SKM-1 treated with dmso at 0.1 percent for 144 hours (cell line): ENCODE data around the gene ARID3A.

ENCODE experiments used
- DNase-seq: peaks from one replicate; lab custom pipeline; 2025; ENCODE audit not compliant: unreplicated experiment; lab: John Stamatoyannopoulos, UW

Gene ARID3A

DNA sequence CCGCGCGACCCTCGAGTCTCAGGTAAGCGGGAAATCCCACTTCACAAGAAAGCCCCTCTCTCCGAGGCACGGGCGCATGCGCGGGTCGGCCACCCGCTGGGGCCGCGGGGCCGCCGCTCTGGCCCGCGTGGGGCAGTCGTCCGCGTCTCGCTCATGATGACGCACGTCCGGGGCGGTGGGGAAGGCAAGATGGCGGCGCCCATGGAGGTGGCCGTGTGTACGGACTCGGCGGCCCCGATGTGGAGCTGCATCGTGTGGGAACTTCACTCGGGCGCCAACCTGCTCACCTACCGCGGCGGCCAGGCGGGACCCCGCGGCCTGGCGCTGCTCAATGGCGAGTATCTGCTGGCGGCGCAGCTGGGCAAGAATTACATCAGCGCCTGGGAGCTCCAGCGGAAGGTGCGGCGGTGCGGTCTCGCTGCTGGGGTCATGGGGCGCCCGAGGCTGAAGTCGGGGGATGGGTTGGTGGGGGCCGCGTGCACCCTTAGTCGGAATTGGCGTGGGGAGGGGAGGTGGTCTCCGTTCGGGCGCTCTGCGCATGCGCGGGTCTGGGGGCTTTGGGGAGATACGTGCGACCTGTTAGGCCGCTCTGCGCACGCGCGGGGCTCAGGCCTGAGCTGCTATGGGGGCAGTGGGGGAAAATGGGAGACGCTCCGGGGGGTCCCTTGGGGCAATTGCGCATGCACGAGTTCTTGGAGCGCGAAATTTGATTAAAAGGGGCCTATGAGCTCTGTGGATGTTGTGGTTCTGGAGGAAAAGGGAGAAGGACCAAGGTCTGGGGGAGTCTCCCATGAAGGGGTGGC lies 58.5 kb downstream of the ARID3A start, which contains the start of gene WDR18:
Gene WDR18, plus strand, starts transcription at position 181 of the 803 bp plus-strand sequence. Its CDS starts 9 bp downstream, at position 190.
- DNase-seq, result peak; percentile 61

DNA sequence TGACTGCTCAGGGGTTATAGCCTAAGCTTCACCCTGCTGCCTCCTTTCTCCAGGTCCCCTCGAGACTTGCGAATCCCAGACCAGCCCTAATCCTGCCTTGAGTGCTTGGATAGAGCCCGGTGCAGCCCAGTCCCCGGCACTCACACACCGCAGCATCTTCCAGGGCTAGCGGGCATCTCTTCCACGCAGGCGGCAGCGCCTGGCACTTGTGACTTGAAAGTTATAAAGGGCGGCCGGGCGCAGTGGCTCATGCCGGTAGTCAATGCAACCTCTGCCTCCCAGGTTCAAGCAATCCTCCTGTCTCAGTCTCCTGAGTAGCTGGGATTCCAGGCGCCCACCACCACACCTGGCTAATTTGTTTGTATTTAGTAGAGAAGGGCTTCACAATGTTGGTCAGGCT lies 60.2 kb downstream of the ARID3A start:
- DNase-seq, result no peak

DNA sequence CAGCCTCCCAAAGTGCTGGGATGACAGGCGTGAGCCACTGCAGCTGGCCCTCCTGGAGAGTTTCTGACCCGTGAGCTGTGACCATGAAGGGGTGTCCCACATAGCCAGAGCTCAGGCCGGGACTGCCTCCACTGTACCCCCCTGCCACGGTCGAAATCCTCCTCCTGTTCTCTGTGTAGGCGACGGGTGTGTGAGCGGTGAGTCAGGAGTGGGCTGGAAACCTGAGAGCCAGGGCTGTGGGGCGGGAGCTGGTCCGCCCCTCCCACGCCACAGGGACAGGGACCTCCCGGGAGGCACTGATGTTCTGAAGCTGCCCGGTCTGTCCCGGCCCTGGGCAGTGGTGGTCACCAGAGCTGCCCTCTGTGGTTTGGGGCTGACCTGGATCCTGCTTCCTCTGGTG lies 62.2 kb downstream of the ARID3A start:
- no peak for DNase-seq

DNA sequence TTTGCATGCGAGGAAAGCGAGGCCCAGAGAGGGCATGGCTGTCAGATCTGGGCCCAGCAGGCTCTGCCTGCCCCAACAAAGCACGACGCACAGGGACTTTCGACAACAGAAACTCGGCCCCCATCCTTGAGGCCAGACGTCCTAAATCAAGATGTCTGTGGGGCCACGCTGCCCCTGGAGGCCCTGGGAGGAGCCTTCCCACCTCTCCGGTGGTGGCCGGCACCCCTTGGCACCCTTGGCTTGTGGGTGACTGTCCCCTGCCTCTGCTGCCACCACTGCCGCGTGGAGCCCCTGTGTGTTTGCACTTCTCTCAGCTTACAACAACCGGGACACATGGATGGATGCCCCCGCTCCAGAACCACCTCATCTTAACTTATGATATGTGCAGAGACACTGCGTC lies 62.7 kb downstream of the ARID3A start:
- no peak for DNase-seq

DNA sequence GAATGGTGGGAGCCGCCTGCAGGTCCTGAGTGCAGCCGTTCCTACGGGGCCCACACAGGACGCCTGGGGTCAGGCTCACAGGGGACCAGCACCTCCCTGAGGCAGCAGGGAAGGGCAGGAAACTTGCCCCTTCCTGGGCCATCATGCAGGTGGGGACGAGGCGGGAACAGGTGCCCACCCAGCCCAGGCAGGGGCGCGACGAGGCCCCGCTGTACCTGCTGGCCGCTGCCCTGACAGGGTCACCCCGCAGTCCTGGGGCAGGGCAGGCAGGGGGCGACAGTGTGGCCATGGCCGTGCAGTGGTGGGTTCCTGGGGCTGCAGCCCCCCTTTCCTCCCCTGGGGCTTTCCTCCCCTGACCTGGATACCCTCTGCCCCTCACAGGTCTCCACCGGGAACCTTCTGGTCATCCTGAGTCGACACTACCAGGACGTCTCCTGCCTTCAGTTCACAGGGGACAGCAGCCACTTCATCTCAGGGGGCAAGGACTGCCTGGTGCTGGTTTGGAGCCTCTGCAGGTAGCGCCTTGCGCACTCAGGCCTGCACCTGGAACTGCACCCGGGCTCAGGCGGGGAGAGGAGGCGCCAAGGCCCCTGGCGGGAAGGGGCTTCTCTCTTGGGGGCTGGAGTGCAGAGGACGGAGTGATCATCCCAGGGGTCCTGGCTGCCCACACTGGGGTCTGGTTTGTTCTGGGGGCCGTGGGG lies 63.7 kb downstream of the ARID3A start:
- DNase-seq, result no peak

DNA sequence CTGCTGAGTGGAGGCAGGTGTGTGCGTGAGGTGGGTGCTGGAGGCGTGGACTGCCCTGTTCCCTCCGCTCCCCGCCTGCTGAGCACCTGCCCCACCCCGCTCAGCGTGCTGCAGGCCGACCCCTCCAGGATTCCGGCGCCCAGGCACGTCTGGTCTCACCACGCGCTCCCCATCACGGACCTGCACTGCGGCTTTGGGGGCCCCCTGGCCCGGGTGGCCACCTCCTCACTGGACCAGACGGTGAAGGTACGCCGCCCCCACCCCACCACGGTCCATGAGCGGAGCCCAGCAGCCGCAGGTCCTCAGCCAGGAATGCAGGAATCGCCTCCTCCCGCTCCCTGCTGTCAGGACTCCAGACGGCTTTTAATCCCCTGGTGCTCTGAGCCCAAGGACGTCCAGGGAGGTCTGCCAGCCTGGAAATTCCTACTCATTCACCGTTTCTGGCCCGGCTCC lies 64.3 kb downstream of the ARID3A start:
- DNase-seq, result no peak

DNA sequence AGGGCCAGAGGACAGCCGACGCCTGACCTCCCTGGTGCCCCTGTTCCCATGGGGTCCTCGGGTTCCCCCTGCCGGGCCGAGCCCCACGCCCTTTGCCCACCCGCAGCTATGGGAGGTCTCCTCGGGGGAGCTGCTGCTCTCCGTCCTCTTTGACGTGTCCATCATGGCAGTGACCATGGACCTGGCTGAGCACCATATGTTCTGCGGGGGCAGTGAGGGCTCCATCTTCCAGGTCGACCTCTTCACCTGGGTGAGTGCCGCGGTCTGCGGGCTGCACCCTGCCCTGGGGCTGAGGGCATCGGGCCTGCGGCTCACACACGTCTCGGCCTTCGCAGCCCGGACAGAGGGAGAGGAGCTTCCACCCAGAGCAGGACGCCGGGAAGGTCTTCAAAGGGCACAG lies 64.9 kb downstream of the ARID3A start:
- no peak for DNase-seq

DNA sequence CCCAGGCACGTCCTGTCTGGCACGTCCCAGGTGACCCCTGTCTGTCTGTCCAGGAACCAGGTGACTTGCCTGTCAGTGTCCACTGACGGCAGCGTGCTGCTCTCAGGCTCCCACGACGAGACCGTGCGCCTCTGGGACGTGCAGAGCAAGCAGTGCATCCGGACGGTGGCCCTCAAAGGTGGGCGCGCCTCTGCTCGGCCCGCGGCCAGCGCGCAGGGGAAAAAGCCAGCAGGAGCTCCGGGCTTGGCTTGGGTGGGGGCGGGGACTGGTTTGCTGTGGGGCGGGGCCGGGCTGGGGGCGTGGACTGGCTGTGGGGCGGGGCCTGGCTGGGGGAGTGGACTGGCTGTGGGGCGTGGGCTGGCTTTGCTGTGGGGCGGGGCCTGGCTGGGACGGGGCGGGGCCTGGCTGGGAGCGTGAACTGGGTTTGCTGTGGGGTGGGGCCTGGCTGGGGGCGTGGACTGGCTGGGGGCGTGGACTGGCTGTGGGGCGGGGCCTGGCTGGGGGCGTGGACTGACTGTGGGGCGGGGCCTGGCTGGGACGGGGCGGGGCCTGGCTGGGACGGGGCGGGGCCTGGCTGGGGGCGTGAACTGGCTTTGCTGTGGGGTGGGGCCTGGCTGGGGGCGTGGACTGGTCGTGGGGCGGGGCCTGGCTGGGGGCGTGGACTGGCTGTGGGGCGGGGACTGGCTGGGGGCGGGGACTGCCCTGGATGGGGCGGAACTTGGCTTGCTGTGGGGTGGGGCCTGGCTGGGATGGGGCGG lies 65.5 kb downstream of the ARID3A start:
- DNase-seq, result peak; percentile 26

DNA sequence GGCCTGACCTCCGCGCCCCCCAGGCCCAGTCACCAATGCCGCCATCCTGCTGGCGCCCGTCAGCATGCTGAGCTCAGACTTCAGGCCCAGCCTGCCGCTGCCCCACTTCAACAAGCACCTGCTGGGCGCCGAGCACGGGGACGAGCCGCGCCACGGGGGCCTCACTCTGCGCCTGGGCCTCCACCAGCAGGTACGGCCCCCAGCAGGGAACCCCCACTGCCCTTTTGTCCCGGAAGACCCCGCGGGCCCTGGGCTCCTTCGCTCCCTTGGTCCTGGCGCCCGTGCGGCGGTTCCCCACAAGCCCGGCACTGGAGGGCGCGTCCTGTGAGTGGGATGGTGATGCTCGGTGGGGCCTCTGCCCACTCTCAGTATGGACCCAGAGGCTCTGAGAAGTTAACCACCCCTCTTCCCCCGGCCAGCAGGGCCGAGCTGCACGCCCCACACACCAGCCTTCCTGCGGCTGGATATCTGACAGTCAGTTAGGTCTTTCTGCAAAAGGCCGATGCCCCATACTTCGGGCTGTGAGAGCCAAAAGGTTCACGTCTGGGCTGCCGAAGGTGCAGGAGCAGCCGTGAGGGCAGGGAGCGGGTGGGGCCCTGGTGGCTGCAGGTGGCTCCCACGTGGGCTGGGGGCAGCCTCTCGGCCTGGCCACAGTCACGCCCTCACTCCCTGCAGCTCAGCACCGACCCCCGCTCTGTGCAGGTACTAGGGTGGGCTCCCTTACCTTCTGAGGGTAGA lies 66.3 kb downstream of the ARID3A start:
- DNase-seq, result no peak

DNA sequence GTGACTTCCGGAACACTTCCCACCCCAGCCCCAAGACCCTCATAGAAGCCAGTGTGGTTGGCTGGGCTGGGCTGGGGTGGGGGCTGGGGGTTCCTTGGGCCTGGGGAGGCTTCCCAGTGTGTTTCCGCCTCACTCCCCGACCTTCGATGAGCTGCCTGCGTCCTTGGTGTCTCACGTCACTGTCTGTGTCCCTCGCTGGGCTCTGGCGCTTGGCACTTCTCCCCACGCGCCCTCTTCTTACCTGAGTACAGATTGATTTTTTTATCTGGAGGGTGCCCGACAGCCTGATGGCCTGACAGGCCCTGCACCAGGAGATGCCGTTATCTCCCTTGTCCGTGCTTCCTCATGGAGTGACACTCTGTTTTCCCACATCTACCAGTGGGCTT lies 66.8 kb downstream of the ARID3A start:
- no peak for DNase-seq

DNA sequence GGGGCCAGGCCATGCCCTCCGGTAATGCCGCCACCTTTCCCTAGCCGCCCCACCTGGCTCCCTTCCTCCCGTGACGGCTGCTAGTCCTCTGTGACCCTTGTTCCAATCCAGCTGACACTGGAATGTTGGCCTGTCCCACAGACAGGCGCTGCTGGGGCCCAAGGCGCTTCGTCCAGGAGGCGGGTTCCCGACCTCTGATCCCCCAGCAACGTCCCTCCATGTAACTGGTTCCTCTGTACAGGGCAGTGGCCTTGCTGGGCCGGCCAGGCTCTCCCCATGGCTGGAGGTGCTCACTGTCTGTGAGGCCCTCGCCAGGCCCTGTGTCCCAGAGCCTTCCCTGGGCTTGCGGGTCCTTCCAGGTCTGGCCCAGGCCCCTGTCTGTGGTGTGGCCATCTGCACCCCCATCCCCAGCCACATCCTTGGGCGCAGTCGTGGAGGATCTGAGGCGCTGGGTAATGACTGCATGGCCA lies 67.6 kb downstream of the ARID3A start:
- DNase-seq, result no peak

DNA sequence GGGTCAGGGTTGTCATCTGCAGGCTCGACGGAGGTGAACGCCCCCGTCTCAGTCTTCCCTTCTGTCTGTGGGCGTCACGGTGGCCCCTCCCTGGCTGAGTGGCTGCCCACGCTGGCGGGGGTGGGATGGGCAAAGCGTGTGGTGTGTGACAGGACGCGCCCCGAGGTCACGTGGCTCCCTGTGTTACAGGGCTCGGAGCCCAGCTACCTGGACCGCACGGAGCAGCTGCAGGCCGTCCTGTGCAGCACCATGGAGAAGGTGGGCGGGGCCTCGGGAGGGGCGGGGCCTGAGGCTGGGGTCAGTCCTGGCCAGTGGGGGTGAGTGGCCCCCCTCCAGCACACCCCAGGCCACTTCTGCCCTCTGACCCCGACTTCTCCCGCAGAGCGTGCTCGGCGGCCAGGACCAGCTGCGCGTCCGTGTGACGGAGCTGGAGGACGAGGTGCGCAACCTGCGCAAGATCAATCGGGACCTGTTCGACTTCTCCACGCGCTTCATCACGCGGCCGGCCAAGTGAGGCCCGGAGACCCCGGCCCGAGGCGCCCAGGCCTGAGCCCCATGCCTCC lies 68.1 kb downstream of the ARID3A start:
- DNase-seq, result no peak

DNA sequence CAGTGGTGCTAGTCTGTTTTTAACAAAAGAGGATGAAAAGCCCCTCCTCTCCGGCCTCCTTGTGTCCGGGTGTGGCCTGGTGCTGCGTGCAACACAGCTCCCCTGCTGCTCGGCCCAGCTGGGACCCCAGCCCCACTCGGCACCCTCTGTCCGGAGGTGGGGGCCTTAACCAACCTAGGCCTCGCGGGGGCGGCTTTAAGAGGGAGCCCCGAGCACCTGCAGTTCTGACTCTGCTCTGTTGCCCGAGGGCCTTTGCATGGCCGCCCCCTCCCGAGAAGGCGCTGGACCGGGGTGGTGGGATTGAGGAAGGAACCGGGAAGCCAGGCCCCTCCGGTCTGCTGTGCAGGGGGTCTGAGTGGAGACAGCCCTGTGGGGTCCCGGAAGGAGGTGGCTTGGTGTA lies 68.7 kb downstream of the ARID3A start:
- DNase-seq, result no peak

DNA sequence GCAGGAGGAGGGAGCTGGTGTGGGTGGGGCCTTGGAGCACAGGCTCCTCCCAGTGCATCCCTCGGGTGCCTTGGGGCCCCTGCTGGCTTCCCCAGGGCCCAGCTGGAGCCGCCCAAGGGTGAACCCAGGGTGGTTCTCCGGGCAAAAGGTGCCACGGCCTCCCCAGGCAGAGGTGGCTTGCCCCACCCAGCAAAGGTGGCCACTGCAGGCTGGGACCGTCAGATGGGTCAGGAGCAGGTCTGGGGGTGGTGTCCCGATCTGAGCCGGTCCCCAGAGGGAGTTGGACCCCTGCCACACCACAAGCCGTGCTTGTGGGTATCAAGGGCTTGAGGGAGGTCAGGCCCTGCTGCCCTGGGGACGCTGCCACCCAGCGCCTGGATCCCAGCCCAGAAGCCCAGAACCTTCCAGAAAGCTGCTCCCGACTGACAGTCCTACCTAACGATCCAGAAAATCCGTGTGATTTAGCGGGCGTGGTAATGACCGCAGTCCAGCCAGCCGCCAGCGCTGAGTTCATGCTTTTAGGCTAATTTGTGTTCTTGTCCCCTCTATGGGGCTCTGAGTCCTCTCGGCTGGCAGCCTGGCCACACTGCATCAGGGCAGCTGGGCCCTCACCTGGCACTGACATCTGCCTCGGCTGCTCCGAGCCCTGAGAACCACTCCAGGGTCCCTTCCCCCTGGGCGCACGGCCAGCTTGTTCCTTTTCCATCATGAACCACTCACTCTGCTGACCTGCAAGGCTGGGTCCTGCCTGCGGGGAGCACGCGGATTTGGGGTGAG lies 69.4 kb downstream of the ARID3A start:
- DNase-seq, result no peak

DNA sequence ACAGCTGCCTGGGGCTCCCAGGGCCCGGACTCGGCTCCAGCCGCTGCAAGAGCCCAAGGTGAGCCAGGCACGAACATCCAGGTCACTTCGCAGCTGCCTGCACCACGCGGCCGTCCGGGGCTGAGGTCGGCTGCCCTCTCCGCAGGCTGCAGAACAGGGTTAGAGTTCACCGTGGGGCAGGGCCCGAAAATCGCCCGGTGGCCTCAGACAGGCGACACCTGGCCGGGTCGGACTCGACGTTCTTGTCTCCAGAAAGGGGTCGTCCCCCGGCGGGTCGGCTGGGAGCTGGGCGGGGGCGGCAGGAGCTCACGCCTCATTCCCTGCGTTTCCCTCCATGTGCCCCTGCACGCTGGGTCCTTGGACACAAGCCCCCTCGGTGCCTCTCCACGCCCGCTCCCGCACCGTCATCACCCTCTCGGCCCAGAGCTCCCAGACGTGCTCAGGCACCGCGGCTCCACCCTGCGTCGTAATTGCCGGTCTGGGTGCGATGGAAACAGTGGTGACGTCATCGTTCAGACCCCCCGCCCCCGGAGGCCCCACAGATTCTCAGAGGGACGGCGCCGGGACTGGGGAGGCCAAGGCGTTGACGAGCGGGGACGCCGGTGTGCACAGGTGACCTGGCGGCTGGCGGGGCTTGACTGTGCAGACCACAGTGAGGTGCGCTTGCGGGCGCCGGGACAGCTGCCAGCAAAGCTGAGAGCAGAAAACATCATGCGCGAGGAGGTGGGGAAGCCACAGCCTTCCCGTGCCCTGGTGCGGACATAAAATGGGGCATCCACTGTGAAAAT lies 70.4 kb downstream of the ARID3A start:
- no peak for DNase-seq

DNA sequence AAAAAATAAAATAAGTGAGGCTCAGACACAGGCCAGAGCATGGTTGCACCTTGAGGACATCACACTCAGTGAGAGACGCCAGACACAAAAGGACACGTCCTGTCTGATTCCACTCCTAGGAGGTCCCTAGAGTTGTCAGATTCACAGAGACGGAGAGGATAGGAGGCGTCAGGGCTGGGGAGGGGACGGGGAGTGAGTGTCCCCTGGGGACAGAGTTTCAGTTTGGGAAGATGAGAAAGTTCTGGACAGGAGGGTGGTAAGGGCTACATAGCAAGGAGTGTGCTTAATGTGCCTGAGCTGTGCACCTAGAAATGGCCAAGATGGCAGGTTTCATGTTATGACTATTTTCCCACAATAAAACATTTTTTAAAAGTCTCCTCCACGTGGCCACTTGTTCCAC lies 72.2 kb downstream of the ARID3A start:
- no peak for DNase-seq

DNA sequence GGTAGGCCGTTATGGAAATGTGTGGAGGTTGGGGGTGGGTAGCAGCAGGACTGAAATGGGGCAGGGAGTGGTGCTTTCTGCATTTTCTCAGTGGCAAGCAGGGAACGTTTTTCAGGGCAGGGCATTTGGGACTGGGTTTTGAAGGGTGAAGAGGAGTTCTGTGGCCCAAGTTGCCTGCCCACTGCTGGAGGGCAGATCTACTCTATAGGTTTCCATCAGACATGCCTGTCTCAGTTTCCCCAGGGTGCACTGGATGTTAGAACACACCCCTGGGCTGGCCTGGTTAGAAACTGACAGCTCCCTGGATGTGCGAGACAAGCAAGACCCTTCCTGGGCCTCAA lies 73.5 kb downstream of the ARID3A start:
- no peak for DNase-seq

DNA sequence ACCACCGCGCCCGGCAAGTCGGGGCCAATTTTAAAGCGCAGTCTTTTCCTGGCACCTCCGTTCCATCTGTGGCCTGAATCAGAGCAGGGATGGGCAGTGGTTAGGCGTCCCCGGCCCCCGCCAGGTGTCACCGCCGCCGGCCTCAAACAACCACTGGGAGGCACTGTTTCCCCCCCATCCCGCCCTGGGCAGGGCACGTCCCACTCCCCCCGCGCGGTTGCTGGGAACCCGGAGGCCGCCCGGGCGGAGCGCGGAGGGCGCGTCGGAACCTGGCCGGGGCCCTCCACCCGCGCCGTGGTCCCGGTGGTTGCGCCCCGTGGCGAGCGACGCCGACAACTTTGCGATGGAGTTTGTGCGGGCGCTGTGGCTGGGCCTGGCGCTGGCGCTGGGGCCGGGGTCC lies 74.3 kb downstream of the ARID3A start, which contains the start of gene GRIN3B:
Gene GRIN3B, plus strand, starts transcription at position 325 of the 400 bp plus-strand sequence. Its CDS starts 19 bp downstream, at position 344.
- peak; percentile 41 for DNase-seq
